B cell (primary cell): ENCODE results near the gene RGS14.

Source experiments
- CTCF ChIP-seq: fragments of 200-600 bp; IDR thresholded peaks from one replicate; pipeline ENCODE4 v1.8.0; 2022; ENCODE audit warnings: antibody characterized with exemption, mild to moderate bottlenecking
- EZH2 ChIP-seq: IDR thresholded peaks from 2 replicates; pipeline ENCODE4 v1.6.1; 2012; ENCODE audit warnings: borderline replicate concordance, low read depth, mild to moderate bottlenecking, moderate library complexity, low read length; ENCODE audit not compliant: insufficient read depth, poor library complexity, severe bottlenecking

GRCh38 chr5:177349762-177350161, 8.0 kb upstream of the RGS14 start:
- TF ChIP-seq CTCF (no peak), EZH2 (no peak)
